Osteocyte (in vitro differentiated cells): ENCODE results near the gene GRB10. TPM values are rescaled to one million over a fixed set of nuclear protein-coding genes. Genes with fewer than 3 reads are reported as not detected.

Experiments
- DNase-seq: peaks from one replicate; pipeline ENCODE4 v3.0.0; 2021; ENCODE audit warnings: mixed read lengths; ENCODE audit not compliant: unreplicated experiment; ENCODE audit errors: extremely low spot score
- H3K27ac Mint-ChIP-seq: one replicate; pipeline ENCODE4 v1.8.0; 2021; ENCODE audit warnings: mild to moderate bottlenecking, mixed read lengths; ENCODE audit not compliant: unreplicated experiment
- H3K27me3 Mint-ChIP-seq: one replicate; pipeline ENCODE4 v1.8.0; 2021; ENCODE audit warnings: mixed read lengths; ENCODE audit not compliant: unreplicated experiment
- H3K36me3 Mint-ChIP-seq: one replicate; pipeline ENCODE4 v1.8.0; 2021; ENCODE audit warnings: mixed read lengths; ENCODE audit not compliant: unreplicated experiment
- H3K4me1 Mint-ChIP-seq: one replicate; pipeline ENCODE4 v1.8.0; 2021; ENCODE audit warnings: mixed read lengths; ENCODE audit not compliant: unreplicated experiment
- H3K4me3 Mint-ChIP-seq: one replicate; pipeline ENCODE4 v1.8.0; 2021; ENCODE audit warnings: mild to moderate bottlenecking, moderate library complexity, mixed read lengths; ENCODE audit not compliant: unreplicated experiment
- H3K9me3 Mint-ChIP-seq: one replicate; pipeline ENCODE4 v1.8.0; 2021; ENCODE audit warnings: mixed read lengths; ENCODE audit not compliant: unreplicated experiment
- CTCF ChIP-seq: fragments of 200-600 bp; sonication (generic); IDR thresholded peaks from 2 replicates; pipeline ENCODE4 v1.5.0; 2021; ENCODE audit warnings: antibody characterized with exemption, mild to moderate bottlenecking, moderate library complexity
- total RNA-seq: library from RNA; stranded (reverse); gene quantifications from 2 replicates; pipeline ENCODE4 v1.2.1, GENCODE V29; 2021

Gene GRB10
- total RNA-seq, 1 donor from 2014 or later, result 51.3 TPM

GRCh38 chr7:50780436-50780835 is 2.3 kb downstream of the GRB10 start:
- H3K4me3 Mint-ChIP-seq, result no peak overlapping the region

GRCh38 chr7:50779427-50779826 is 3.3 kb downstream of the GRB10 start:
- H3K4me3 Mint-ChIP-seq, result no peak overlapping the region
- peaks cover 42% of the 10 kb centered on the region for H3K4me1 Mint-ChIP-seq
- no peaks in the 10 kb centered on the region for H3K9me3 Mint-ChIP-seq
- H3K27me3 Mint-ChIP-seq, result no peaks in the 10 kb centered on the region
- no peak for DNase-seq
- H3K27ac Mint-ChIP-seq, result no peak overlapping the region
- peaks cover 1% of the 10 kb centered on the region for H3K36me3 Mint-ChIP-seq
- TF ChIP-seq CTCF, result no peak

More at GRCh38 chr7:50780436-50780835, 2.3 kb downstream of the GRB10 start:
- H3K36me3 Mint-ChIP-seq, result peaks cover 4% of the 10 kb centered on the region
- no peak for TF ChIP-seq CTCF
- peaks cover 45% of the 10 kb centered on the region for H3K4me1 Mint-ChIP-seq
- no peak overlapping the region for H3K27ac Mint-ChIP-seq
- H3K9me3 Mint-ChIP-seq, result no peaks in the 10 kb centered on the region
- no peaks in the 10 kb centered on the region for H3K27me3 Mint-ChIP-seq
- DNase-seq, result no peak

GRCh38 chr7:50778189-50778588 is 4.5 kb downstream of the GRB10 start:
- no peak for DNase-seq
- TF ChIP-seq CTCF, result no peak
- Mint-ChIP-seq H3K36me3 (peaks cover 1% of the 10 kb centered on the region), H3K4me3 (no peak overlapping the region), H3K9me3 (no peaks in the 10 kb centered on the region), H3K27ac (no peak overlapping the region), H3K4me1 (peaks cover 36% of the 10 kb centered on the region), H3K27me3 (no peaks in the 10 kb centered on the region)

- H3K4me1 Mint-ChIP-seq, result peaks cover 38% of the 10 kb centered on the region
- H3K4me3 Mint-ChIP-seq, result no peak overlapping the region
- no peaks in the 10 kb centered on the region for H3K27me3 Mint-ChIP-seq
Observed at GRCh38 chr7:50775836-50776235, 6.9 kb downstream of the GRB10 start.

GRCh38 chr7:50775231-50775630 is 7.5 kb downstream of the GRB10 start:
- Mint-ChIP-seq H3K4me1 (peaks cover 41% of the 10 kb centered on the region), H3K9me3 (peaks cover 8% of the 10 kb centered on the region), H3K27me3 (no peaks in the 10 kb centered on the region), H3K27ac (no peak overlapping the region), H3K4me3 (no peak overlapping the region), H3K36me3 (peaks cover 1% of the 10 kb centered on the region)
- DNase-seq, result no peak
- TF ChIP-seq CTCF, result no peak

More at GRCh38 chr7:50775836-50776235, 6.9 kb downstream of the GRB10 start:
- Mint-ChIP-seq H3K9me3 (peaks cover 8% of the 10 kb centered on the region), H3K27ac (no peak overlapping the region), H3K36me3 (peaks cover 1% of the 10 kb centered on the region)
- no peak for TF ChIP-seq CTCF
- DNase-seq, result no peak
